ENCODE results near the gene KLHL6. TPM values are rescaled to one million over a fixed set of nuclear protein-coding genes. Genes with fewer than 3 reads are reported as not detected.
A peak's percentile ranks its signal among the peaks of the same experiment; 100 is the strongest.

The KLHL6 gene
- total RNA-seq, 1 experiment from 2014 or later: 0.11 TPM

DNA sequence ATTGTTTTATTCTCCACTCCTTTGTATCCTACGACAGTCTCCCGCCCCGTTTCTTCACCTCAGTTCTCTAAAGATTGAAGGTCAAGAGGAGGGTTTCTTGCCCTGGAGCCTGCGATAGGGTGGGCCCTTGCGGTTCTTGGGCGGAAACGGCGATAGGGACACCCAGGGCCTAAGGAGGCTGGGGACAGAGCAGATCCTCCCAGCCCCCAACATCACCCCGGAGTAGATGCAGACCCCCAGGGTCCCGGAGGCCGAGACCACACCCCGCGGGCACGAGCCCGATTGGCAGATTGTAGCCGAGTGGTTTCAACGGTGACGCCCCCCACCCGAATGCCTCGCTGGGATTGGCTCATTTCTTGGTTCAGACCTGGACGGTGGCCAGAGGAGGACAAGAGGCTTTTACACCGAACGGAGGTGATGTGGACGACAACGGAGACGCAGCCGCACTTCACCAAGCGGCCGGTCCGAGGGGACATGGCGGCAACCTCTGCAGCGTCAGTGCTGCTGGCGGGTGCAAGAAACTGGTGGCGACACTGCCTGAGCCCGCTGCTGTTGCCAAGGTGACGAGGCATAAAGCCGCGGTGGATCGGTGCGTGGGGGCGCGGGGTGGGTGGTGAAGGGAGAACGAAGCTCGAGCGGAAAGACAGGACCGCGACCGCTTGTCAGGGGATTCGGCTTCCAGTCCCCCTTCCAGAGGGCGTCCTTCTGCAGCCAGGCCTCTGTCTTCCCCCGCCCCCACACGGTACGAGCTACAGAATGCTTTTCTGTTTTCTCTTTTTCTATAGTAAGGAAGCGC is 108.1 kb downstream of the KLHL6 start:
- ATAC-seq: peak; percentile 97
- Mint-ChIP-seq H3K36me3 (peaks cover 28% of the 10 kb centered on the region), H3K4me3 (peak overlapping the region; percentile 99), H3K9me3 (peaks cover 24% of the 10 kb centered on the region), H3K27ac (peak overlapping the region; percentile 91), H3K4me1 (peaks cover 17% of the 10 kb centered on the region), H3K27me3 (ENCODE audit: low read depth) (no peaks in the 10 kb centered on the region)
- ChIA-PET CTCF (interaction anchor here (1.3 kb wide), 1 partner anchor 32 kb away, joined by 6 read pairs; no protein-coding TSS in a partner anchor), POLR2A (interaction anchor here (0.6 to 1.3 kb wide), 2 partner anchors 19 to 261 kb away, joined by 3 read pairs; partner anchors contain the start of gene MCF2L2)
- peak; percentile 95 for DNase-seq (ENCODE audit: low spot score)
- TF ChIP-seq ZNF263 (CRISPR knock-in tag; IDR thresholded peaks at IDR 0.05; ENCODE audit: low read depth): no peak
- TF ChIP-seq SP1 (CRISPR knock-in tag; conservative IDR thresholded peaks at IDR 0.05): peak; percentile 92
- TF ChIP-seq, protein P1, sequence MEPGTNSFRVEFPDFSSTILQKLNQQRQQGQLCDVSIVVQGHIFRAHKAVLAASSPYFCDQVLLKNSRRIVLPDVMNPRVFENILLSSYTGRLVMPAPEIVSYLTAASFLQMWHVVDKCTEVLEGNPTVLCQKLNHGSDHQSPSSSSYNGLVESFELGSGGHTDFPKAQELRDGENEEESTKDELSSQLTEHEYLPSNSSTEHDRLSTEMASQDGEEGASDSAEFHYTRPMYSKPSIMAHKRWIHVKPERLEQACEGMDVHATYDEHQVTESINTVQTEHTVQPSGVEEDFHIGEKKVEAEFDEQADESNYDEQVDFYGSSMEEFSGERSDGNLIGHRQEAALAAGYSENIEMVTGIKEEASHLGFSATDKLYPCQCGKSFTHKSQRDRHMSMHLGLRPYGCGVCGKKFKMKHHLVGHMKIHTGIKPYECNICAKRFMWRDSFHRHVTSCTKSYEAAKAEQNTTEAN (CRISPR knock-in tag; IDR thresholded peaks at IDR 0.05): peak; percentile 86
- no peak for TF ChIP-seq ZNF121 (CRISPR knock-in tag; IDR thresholded peaks at IDR 0.05)
- peak; percentile 92 for TF ChIP-seq FOXK1 (CRISPR knock-in tag; IDR thresholded peaks at IDR 0.05)
- TF ChIP-seq, protein P2, sequence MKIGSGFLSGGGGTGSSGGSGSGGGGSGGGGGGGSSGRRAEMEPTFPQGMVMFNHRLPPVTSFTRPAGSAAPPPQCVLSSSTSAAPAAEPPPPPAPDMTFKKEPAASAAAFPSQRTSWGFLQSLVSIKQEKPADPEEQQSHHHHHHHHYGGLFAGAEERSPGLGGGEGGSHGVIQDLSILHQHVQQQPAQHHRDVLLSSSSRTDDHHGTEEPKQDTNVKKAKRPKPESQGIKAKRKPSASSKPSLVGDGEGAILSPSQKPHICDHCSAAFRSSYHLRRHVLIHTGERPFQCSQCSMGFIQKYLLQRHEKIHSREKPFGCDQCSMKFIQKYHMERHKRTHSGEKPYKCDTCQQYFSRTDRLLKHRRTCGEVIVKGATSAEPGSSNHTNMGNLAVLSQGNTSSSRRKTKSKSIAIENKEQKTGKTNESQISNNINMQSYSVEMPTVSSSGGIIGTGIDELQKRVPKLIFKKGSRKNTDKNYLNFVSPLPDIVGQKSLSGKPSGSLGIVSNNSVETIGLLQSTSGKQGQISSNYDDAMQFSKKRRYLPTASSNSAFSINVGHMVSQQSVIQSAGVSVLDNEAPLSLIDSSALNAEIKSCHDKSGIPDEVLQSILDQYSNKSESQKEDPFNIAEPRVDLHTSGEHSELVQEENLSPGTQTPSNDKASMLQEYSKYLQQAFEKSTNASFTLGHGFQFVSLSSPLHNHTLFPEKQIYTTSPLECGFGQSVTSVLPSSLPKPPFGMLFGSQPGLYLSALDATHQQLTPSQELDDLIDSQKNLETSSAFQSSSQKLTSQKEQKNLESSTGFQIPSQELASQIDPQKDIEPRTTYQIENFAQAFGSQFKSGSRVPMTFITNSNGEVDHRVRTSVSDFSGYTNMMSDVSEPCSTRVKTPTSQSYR (CRISPR knock-in tag; IDR thresholded peaks at IDR 0.05): peak; percentile 26; the same call in 1 of the 2 replicates
- TF ChIP-seq, protein P3, sequence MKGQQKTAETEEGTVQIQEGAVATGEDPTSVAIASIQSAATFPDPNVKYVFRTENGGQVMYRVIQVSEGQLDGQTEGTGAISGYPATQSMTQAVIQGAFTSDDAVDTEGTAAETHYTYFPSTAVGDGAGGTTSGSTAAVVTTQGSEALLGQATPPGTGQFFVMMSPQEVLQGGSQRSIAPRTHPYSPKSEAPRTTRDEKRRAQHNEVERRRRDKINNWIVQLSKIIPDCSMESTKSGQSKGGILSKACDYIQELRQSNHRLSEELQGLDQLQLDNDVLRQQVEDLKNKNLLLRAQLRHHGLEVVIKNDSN (CRISPR knock-in tag; IDR thresholded peaks at IDR 0.05): peak; percentile 67
- no peak for TF ChIP-seq ESRRA (CRISPR knock-in tag; IDR thresholded peaks at IDR 0.05; ENCODE audit: borderline replicate concordance)
- no peak for TF ChIP-seq ZNF416 (CRISPR knock-in tag; IDR thresholded peaks at IDR 0.05)
- TF ChIP-seq, protein P4, sequence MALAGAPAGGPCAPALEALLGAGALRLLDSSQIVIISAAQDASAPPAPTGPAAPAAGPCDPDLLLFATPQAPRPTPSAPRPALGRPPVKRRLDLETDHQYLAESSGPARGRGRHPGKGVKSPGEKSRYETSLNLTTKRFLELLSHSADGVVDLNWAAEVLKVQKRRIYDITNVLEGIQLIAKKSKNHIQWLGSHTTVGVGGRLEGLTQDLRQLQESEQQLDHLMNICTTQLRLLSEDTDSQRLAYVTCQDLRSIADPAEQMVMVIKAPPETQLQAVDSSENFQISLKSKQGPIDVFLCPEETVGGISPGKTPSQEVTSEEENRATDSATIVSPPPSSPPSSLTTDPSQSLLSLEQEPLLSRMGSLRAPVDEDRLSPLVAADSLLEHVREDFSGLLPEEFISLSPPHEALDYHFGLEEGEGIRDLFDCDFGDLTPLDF (CRISPR knock-in tag; IDR thresholded peaks at IDR 0.05): no peak
- no peak for TF ChIP-seq SOX15 (CRISPR knock-in tag; IDR thresholded peaks at IDR 0.05)
- TF ChIP-seq, protein P5, sequence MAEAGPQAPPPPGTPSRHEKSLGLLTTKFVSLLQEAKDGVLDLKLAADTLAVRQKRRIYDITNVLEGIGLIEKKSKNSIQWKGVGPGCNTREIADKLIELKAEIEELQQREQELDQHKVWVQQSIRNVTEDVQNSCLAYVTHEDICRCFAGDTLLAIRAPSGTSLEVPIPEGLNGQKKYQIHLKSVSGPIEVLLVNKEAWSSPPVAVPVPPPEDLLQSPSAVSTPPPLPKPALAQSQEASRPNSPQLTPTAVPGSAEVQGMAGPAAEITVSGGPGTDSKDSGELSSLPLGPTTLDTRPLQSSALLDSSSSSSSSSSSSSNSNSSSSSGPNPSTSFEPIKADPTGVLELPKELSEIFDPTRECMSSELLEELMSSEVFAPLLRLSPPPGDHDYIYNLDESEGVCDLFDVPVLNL (CRISPR knock-in tag; IDR thresholded peaks at IDR 0.05; ENCODE audit: borderline replicate concordance, low read depth): no peak
- TF ChIP-seq CREB1 (CRISPR knock-in tag; IDR thresholded peaks at IDR 0.05): no peak
- TF ChIP-seq, protein P6, sequence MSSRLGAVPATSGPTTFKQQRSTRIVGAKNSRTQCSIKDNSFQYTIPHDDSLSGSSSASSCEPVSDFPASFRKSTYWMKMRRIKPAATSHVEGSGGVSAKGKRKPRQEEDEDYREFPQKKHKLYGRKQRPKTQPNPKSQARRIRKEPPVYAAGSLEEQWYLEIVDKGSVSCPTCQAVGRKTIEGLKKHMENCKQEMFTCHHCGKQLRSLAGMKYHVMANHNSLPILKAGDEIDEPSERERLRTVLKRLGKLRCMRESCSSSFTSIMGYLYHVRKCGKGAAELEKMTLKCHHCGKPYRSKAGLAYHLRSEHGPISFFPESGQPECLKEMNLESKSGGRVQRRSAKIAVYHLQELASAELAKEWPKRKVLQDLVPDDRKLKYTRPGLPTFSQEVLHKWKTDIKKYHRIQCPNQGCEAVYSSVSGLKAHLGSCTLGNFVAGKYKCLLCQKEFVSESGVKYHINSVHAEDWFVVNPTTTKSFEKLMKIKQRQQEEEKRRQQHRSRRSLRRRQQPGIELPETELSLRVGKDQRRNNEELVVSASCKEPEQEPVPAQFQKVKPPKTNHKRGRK (CRISPR knock-in tag; IDR thresholded peaks at IDR 0.05; ENCODE audit: borderline replicate concordance): 0 out of 2 replicates have a peak, but pooled peaks have one; percentile 29
- TF ChIP-seq, protein P7, sequence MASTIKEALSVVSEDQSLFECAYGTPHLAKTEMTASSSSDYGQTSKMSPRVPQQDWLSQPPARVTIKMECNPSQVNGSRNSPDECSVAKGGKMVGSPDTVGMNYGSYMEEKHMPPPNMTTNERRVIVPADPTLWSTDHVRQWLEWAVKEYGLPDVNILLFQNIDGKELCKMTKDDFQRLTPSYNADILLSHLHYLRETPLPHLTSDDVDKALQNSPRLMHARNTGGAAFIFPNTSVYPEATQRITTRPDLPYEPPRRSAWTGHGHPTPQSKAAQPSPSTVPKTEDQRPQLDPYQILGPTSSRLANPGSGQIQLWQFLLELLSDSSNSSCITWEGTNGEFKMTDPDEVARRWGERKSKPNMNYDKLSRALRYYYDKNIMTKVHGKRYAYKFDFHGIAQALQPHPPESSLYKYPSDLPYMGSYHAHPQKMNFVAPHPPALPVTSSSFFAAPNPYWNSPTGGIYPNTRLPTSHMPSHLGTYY (CRISPR knock-in tag; IDR thresholded peaks at IDR 0.05): no peak
- TF ChIP-seq GABPB1 (CRISPR knock-in tag; IDR thresholded peaks at IDR 0.05): peak; percentile 34; the same call in 1 of the 2 replicates
- TF ChIP-seq NR3C1 (CRISPR knock-in tag; conservative IDR thresholded peaks at IDR 0.05; ENCODE audit: low read depth): no peak
- TF ChIP-seq, protein P8, sequence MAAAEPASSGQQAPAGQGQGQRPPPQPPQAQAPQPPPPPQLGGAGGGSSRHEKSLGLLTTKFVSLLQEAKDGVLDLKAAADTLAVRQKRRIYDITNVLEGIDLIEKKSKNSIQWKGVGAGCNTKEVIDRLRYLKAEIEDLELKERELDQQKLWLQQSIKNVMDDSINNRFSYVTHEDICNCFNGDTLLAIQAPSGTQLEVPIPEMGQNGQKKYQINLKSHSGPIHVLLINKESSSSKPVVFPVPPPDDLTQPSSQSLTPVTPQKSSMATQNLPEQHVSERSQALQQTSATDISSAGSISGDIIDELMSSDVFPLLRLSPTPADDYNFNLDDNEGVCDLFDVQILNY (CRISPR knock-in tag; IDR thresholded peaks at IDR 0.05): 0 out of 2 replicates have a peak, but pooled peaks have one; percentile 22
- TF ChIP-seq, protein P9, sequence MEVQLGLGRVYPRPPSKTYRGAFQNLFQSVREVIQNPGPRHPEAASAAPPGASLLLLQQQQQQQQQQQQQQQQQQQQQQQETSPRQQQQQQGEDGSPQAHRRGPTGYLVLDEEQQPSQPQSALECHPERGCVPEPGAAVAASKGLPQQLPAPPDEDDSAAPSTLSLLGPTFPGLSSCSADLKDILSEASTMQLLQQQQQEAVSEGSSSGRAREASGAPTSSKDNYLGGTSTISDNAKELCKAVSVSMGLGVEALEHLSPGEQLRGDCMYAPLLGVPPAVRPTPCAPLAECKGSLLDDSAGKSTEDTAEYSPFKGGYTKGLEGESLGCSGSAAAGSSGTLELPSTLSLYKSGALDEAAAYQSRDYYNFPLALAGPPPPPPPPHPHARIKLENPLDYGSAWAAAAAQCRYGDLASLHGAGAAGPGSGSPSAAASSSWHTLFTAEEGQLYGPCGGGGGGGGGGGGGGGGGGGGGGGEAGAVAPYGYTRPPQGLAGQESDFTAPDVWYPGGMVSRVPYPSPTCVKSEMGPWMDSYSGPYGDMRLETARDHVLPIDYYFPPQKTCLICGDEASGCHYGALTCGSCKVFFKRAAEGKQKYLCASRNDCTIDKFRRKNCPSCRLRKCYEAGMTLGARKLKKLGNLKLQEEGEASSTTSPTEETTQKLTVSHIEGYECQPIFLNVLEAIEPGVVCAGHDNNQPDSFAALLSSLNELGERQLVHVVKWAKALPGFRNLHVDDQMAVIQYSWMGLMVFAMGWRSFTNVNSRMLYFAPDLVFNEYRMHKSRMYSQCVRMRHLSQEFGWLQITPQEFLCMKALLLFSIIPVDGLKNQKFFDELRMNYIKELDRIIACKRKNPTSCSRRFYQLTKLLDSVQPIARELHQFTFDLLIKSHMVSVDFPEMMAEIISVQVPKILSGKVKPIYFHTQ (CRISPR knock-in tag; IDR thresholded peaks at IDR 0.05): no peak
- no peak for TF ChIP-seq EMX1 (CRISPR knock-in tag; IDR thresholded peaks at IDR 0.05)
